Fibroblast of mammary gland (primary cell): ENCODE data around the gene ZNF358.

Source experiments
- DNase-seq: peaks from one replicate; pipeline ENCODE4 v3.0.0-alpha.2; 2010; ENCODE audit warnings: low read depth
- H3K4me3 ChIP-seq: 2 replicates; pipeline ENCODE4 v1.5.1; 2011; ENCODE audit warnings: low read depth, mild to moderate bottlenecking, low read length, moderate library complexity; ENCODE audit not compliant: control insufficient read depth
- CTCF ChIP-seq: conservative IDR thresholded peaks from 2 replicates; pipeline ENCODE4 v1.5.1; 2011; ENCODE audit warnings: low read depth, low read length, inconsistent platforms; ENCODE audit not compliant: control insufficient read depth, insufficient read depth

Gene ZNF358

GRCh38 chr19:7488736-7489353 is 27.1 kb upstream of the ZNF358 start, which contains the start of gene PEX11G:
Gene PEX11G (minus strand): TSS chr19:7489035. CDS start chr19:7489010, 25 bp downstream.
- peak within 1 kb of the TSS; percentile 76 for H3K4me3 ChIP-seq
- no peak for TF ChIP-seq CTCF
- DNase-seq = peak; percentile 79

- no peak overlapping the region for H3K4me3 ChIP-seq
- no peak for TF ChIP-seq CTCF
- no peak for DNase-seq
Observed at GRCh38 chr19:7489609-7490044, 26.3 kb upstream of the ZNF358 start.

GRCh38 chr19:7492142-7492541 is 23.8 kb upstream of the ZNF358 start:
- TF ChIP-seq CTCF = no peak
- peak; percentile 59 for DNase-seq
- no peak overlapping the region for H3K4me3 ChIP-seq

GRCh38 chr19:7492558-7492957 is 23.3 kb upstream of the ZNF358 start:
- no peak for DNase-seq
- no peak for TF ChIP-seq CTCF

GRCh38 chr19:7494416-7495098 is 21.3 kb upstream of the ZNF358 start:
- DNase-seq = peak; percentile 18
- no peak overlapping the region for H3K4me3 ChIP-seq

More at GRCh38 chr19:7492558-7492957, 23.3 kb upstream of the ZNF358 start:
- no peak overlapping the region for H3K4me3 ChIP-seq

GRCh38 chr19:7497292-7497691 is 18.6 kb upstream of the ZNF358 start:
- TF ChIP-seq CTCF = peak; percentile 35
- no peak for DNase-seq
- H3K4me3 ChIP-seq = no peak overlapping the region

More at GRCh38 chr19:7494416-7495098, 21.3 kb upstream of the ZNF358 start:
- no peak for TF ChIP-seq CTCF
